H1 (cell line): ENCODE data around the gene ABI3BP. TPM values are rescaled to one million over a fixed set of nuclear protein-coding genes. Genes with fewer than 3 reads are reported as not detected.

ENCODE experiments used
- CTCF ChIA-PET: fragments of 300-600 bp; sonication (Branson Sonifier 250); formaldehyde crosslinking; loops from one replicate; lab custom pipeline; 2021; ENCODE audit not compliant: partially characterized antibody; lab: Charles Lee
- POLR2A ChIA-PET: fragments of 300-600 bp; sonication (Branson Sonifier 250); formaldehyde crosslinking; loops from one replicate; lab custom pipeline; 2021; ENCODE audit warnings: inconsistent platforms; ENCODE audit not compliant: partially characterized antibody; lab: Charles Lee
- DNase-seq, 2 experiments: peaks; one replicate each; pipeline versions ENCODE4 v3.0.0 to v3.0.0-alpha.2; 2010 to 2022; ENCODE audit warnings: low spot score in 2 of 2, low read depth in 1 of 2, mixed read lengths in 1 of 2
- FAIRE-seq: peaks from 2 replicates; lab custom pipeline; 2011; peaks lifted over from hg19 to GRCh38; lab: Jason Lieb, UNC
- H2AFZ ChIP-seq: 2 replicates; pipeline ENCODE4 v1.8.1; 2012; ENCODE audit warnings: low read length, inconsistent platforms
- H2AK5ac ChIP-seq: 2 replicates; pipeline ENCODE4 v1.6.1; 2013; ENCODE audit warnings: low read depth, low read length
- H2BK120ac ChIP-seq: replicated peaks from 2 replicates; pipeline ENCODE3; 2013; ENCODE audit warnings: low read depth, low read length, inconsistent platforms
- H2BK12ac ChIP-seq: 2 replicates; pipeline ENCODE4 v1.6.1; 2013; ENCODE audit warnings: low read depth, low read length
- H2BK15ac ChIP-seq: 2 replicates; pipeline ENCODE4 v1.6.1; 2013; ENCODE audit warnings: low read length
- H2BK20ac ChIP-seq: 2 replicates; pipeline ENCODE4 v1.6.1; 2013; ENCODE audit warnings: low read length
- H2BK5ac ChIP-seq: 2 replicates; pipeline ENCODE4 v1.6.1; 2013; ENCODE audit warnings: low read depth, low read length
- H3K14ac ChIP-seq: 2 replicates; pipeline ENCODE4 v1.6.1; 2013; ENCODE audit warnings: inconsistent platforms; ENCODE audit not compliant: insufficient read length
- H3K18ac ChIP-seq: 2 replicates; pipeline ENCODE4 v1.6.1; 2013; ENCODE audit warnings: low read length; ENCODE audit errors: extremely low read depth
- H3K23ac ChIP-seq: 2 replicates; pipeline ENCODE4 v1.6.1; 2013; ENCODE audit warnings: inconsistent platforms; ENCODE audit not compliant: insufficient read length
- H3K23me2 ChIP-seq: 2 replicates; pipeline ENCODE4 v1.6.1; 2013; ENCODE audit warnings: low read depth, low read length
- H3K27ac ChIP-seq: 2 replicates; pipeline ENCODE4 v1.6.1; 2011; ENCODE audit warnings: low read depth, low read length, inconsistent platforms
- H3K27me3 ChIP-seq, 4 experiments: replicated peaks in 1 of 4; 1 replicate in 1 of 4; 2 replicates in 3 of 4; pipeline versions ENCODE4 v1.6.1 to v1.8.1; 2011 to 2013; ENCODE audit warnings: low read length in 3 of 4, mild to moderate bottlenecking in 3 of 4, inconsistent platforms in 2 of 4, mixed read lengths in 2 of 4, moderate library complexity in 1 of 4; ENCODE audit not compliant: control insufficient read depth in 3 of 4, insufficient read depth in 3 of 4; ENCODE audit errors: extremely low read depth in 1 of 4
- H3K36me3 ChIP-seq, 4 experiments: 2 replicates each; pipeline versions ENCODE4 v1.6.1 to v1.8.1; 2011 to 2013; ENCODE audit warnings: mild to moderate bottlenecking in 4 of 4, low read length in 3 of 4, moderate library complexity in 2 of 4, control low read depth in 1 of 4, inconsistent platforms in 1 of 4; ENCODE audit not compliant: insufficient read depth in 4 of 4, control insufficient read depth in 2 of 4
- H3K4ac ChIP-seq: replicated peaks from 2 replicates; pipeline ENCODE3; 2013; ENCODE audit warnings: low read length, low read depth, mixed read lengths, inconsistent platforms; ENCODE audit not compliant: insufficient read length
- H3K4me1 ChIP-seq, 4 experiments: replicated peaks in 1 of 4; 1 replicate in 1 of 4; 2 replicates in 3 of 4; pipeline versions ENCODE4 v1.6.1 to v1.8.1; 2011 to 2013; ENCODE audit warnings: low read length in 3 of 4, inconsistent platforms in 2 of 4, mixed read lengths in 1 of 4; ENCODE audit not compliant: insufficient read depth in 4 of 4, control insufficient read depth in 3 of 4
- H3K4me2 ChIP-seq, 2 experiments: 2 replicates each; pipeline versions ENCODE4 v1.6.1 to v1.8.1; 2011 to 2013; ENCODE audit warnings: low read depth in 2 of 2, low read length in 2 of 2, control low read depth in 1 of 2, inconsistent platforms in 1 of 2, mild to moderate bottlenecking in 1 of 2; ENCODE audit not compliant: insufficient read depth in 1 of 2
- H3K4me3 ChIP-seq, 4 experiments: fragments of 200-600, 300-600 bp in 1 of 4; sonication (generic), shearing (Covaris generic), sonication (Bioruptor Twin) in 1 of 4; 2 replicates each; pipeline versions ENCODE4 v1.5.1 to v1.8.1; 2011 to 2016; ENCODE audit warnings: low read length in 4 of 4, low read depth in 3 of 4, control low read depth in 2 of 4, inconsistent platforms in 2 of 4, mild to moderate bottlenecking in 2 of 4, mixed read lengths in 1 of 4, moderate library complexity in 1 of 4; ENCODE audit not compliant: insufficient read depth in 2 of 4; ENCODE audit errors: extremely low read depth in 1 of 4
- H3K56ac ChIP-seq: replicated peaks from 2 replicates; pipeline ENCODE3; 2013; ENCODE audit warnings: low read depth, mild to moderate bottlenecking, mixed read lengths, low read length, inconsistent platforms; ENCODE audit not compliant: insufficient read length
- H3K79me1 ChIP-seq: 2 replicates; pipeline ENCODE4 v1.6.1; 2013; ENCODE audit warnings: low read depth, low read length, control low read depth
- H3K79me2 ChIP-seq, 2 experiments: 2 replicates each; pipeline versions ENCODE4 v1.6.1 to v1.8.1; 2012 to 2013; ENCODE audit warnings: low read length in 2 of 2, mild to moderate bottlenecking in 2 of 2, inconsistent platforms in 1 of 2; ENCODE audit not compliant: insufficient read depth in 2 of 2, control insufficient read depth in 1 of 2
- H3K9ac ChIP-seq, 4 experiments: replicated peaks in 1 of 4; 1 replicate in 1 of 4; 2 replicates in 3 of 4; pipeline versions ENCODE4 v1.6.1 to v1.8.1; 2011 to 2013; ENCODE audit warnings: low read depth in 3 of 4, low read length in 3 of 4, control low read depth in 2 of 4, mild to moderate bottlenecking in 2 of 4, moderate library complexity in 2 of 4, inconsistent platforms in 1 of 4; ENCODE audit errors: extremely low read depth in 1 of 4
- H3K9me3 ChIP-seq, 2 experiments: 2 replicates each; pipeline versions ENCODE4 v1.6.1 to v1.8.1; 2012 to 2013; ENCODE audit warnings: mild to moderate bottlenecking in 2 of 2, moderate library complexity in 2 of 2, control low read depth in 1 of 2, inconsistent platforms in 1 of 2, low read depth in 1 of 2, low read length in 1 of 2, mixed read lengths in 1 of 2; ENCODE audit not compliant: insufficient read depth in 2 of 2
- H4K20me1 ChIP-seq, 2 experiments: replicated peaks in 1 of 2; 2 replicates each; pipeline versions ENCODE3 to v1.8.1; 2011 to 2013; ENCODE audit warnings: inconsistent platforms in 2 of 2, low read length in 2 of 2, mild to moderate bottlenecking in 1 of 2; ENCODE audit not compliant: insufficient read depth in 2 of 2, control insufficient read depth in 1 of 2
- H4K5ac ChIP-seq: 2 replicates; pipeline ENCODE4 v1.6.1; 2013; ENCODE audit warnings: low read length, low read depth, mixed read lengths, inconsistent platforms; ENCODE audit not compliant: insufficient read length
- H4K8ac ChIP-seq: 2 replicates; pipeline ENCODE4 v1.8.0; 2013; ENCODE audit warnings: mild to moderate bottlenecking, moderate library complexity, low read length, inconsistent platforms; ENCODE audit not compliant: insufficient read depth; ENCODE audit errors: extremely low read depth
- H4K91ac ChIP-seq: replicated peaks from 2 replicates; pipeline ENCODE3; 2013; ENCODE audit warnings: low read length, mixed read lengths, inconsistent platforms; ENCODE audit not compliant: insufficient read length
- BCL11A ChIP-seq, 2 experiments: IDR thresholded peaks; one replicate each; pipeline ENCODE4 v1.6.1; 2011; ENCODE audit warnings: low read depth in 2 of 2, low read length in 2 of 2, mild to moderate bottlenecking in 2 of 2
- CBX5 ChIP-seq: fragments of 300-800, 300-1000 bp; sonication (generic); IDR thresholded peaks from 2 replicates; pipeline ENCODE4 v1.7.1; 2016; ENCODE audit warnings: antibody characterized with exemption, low read length, low read depth
- CBX8 ChIP-seq: fragments of 300-800, 300-1000 bp; sonication (generic); IDR thresholded peaks from 2 replicates; pipeline ENCODE4 v1.7.1; 2016; ENCODE audit warnings: low read depth, low read length, borderline replicate concordance
- CTBP2 ChIP-seq: IDR thresholded peaks from 2 replicates; pipeline ENCODE4 v1.7.0; 2011; ENCODE audit warnings: borderline replicate concordance, mild to moderate bottlenecking, moderate library complexity, mixed read lengths, low read length; ENCODE audit not compliant: insufficient read depth, insufficient read length
- EP300 ChIP-seq, 2 experiments: IDR thresholded peaks; 1 replicate in 1 of 2; 2 replicates in 1 of 2; pipeline ENCODE4 v1.6.1; 2011 to 2012; ENCODE audit warnings: low read depth in 2 of 2, low read length in 2 of 2, mild to moderate bottlenecking in 2 of 2, borderline replicate concordance in 1 of 2, inconsistent platforms in 1 of 2, moderate library complexity in 1 of 2
- JUND ChIP-seq: IDR thresholded peaks from 2 replicates; pipeline ENCODE4 v1.6.1; 2011; ENCODE audit warnings: mild to moderate bottlenecking, improper control_type of control experiment, low read length
- NANOG ChIP-seq: IDR thresholded peaks from 2 replicates; pipeline ENCODE4 v1.6.1; 2011; ENCODE audit warnings: low read length, low read depth, mild to moderate bottlenecking, inconsistent platforms; ENCODE audit not compliant: insufficient read depth, poor library complexity, severe bottlenecking
- POLR2A ChIP-seq, 2 experiments: IDR thresholded peaks; 1 replicate in 1 of 2; 2 replicates in 1 of 2; pipeline ENCODE4 v1.6.1; 2011; ENCODE audit warnings: low read depth in 2 of 2, low read length in 2 of 2, mild to moderate bottlenecking in 2 of 2; ENCODE audit errors: control extremely low read depth in 1 of 2
- POLR2AphosphoS5 ChIP-seq: IDR thresholded peaks from 2 replicates; pipeline ENCODE4 v1.6.1; 2011; ENCODE audit warnings: low read depth, low read length
- RAD21 ChIP-seq, 2 experiments: IDR thresholded peaks in 1 of 2; conservative IDR thresholded peaks in 1 of 2; 2 replicates each; pipeline ENCODE4 v1.6.1; 2011; ENCODE audit warnings: low read depth in 2 of 2, low read length in 2 of 2, improper control_type of control experiment in 1 of 2, inconsistent platforms in 1 of 2, mild to moderate bottlenecking in 1 of 2, moderate library complexity in 1 of 2
- RFX5 ChIP-seq: IDR thresholded peaks from 2 replicates; pipeline ENCODE4 v1.6.1; 2011; ENCODE audit warnings: low read depth, low read length, improper control_type of control experiment, borderline replicate concordance
- SP2 ChIP-seq: IDR thresholded peaks from 2 replicates; pipeline ENCODE4 v1.6.1; 2012; ENCODE audit warnings: mild to moderate bottlenecking, low read length, inconsistent platforms
- SRF ChIP-seq: IDR thresholded peaks from 2 replicates; pipeline ENCODE4 v1.6.1; 2011; ENCODE audit warnings: mild to moderate bottlenecking, low read depth, low read length, moderate library complexity
- TAF7 ChIP-seq: optimal IDR thresholded peaks from 2 replicates; pipeline ENCODE3; 2011; ENCODE audit warnings: low read depth, mild to moderate bottlenecking, inconsistent platforms, low read length, moderate library complexity, borderline replicate concordance
- TEAD4 ChIP-seq: IDR thresholded peaks from 2 replicates; pipeline ENCODE4 v1.6.1; 2012; ENCODE audit warnings: low read depth, low read length, inconsistent platforms, mixed read lengths
- WGBS, 2 experiments: shearing (Covaris generic) in 1 of 2; methylation state at CpG; one replicate each; pipeline versions ENCODE4 v1.1.6 to v1.1.7; 2013 to 2015; ENCODE audit warnings: low lambda C conversion rate in 2 of 2, mixed read lengths in 2 of 2, inconsistent platforms in 1 of 2, low coverage in 1 of 2, missing lambda C conversion rate in 1 of 2; ENCODE audit not compliant: insufficient replicate concordance in 2 of 2, insufficient coverage in 1 of 2, insufficient read length in 1 of 2; ENCODE audit errors: extremely low coverage in 1 of 2, missing lambda C conversion rate in 1 of 2; 5-methylcytosine and 5-hydroxymethylcytosine counted together
- polyA plus RNA-seq, 7 experiments: library from polyadenylated mRNA; depleted of rRNA in 3 of 7; stranded (reverse) in 5 of 7; unstranded in 2 of 7; fragments of >200 nt in 5 of 7; fragments of 200-250 nt in 2 of 7; gene quantifications; 1 replicate in 5 of 7; 2 replicates in 1 of 7; 4 replicates in 1 of 7; pipeline versions ENCODE4 v1.2.1 to v1.2.3, GENCODE V29; 2011 to 2013; ENCODE audit warnings: missing spikeins in 2 of 7, mixed read lengths in 2 of 7
- total RNA-seq: library from RNA; stranded (reverse); fragmentation: NEBNext Ultra II Directional; extraction: Animal tissue kit (Norgen Biotek cat#: 25700); gene quantifications from 2 replicates; pipeline ENCODE4 v1.2.1, GENCODE V29; 2021

Gene ABI3BP
- total and polyA plus RNA-seq, 2 of the 8 experiments (the other 6 are each of a cell fraction or from before 2014, with no cell fraction given), result 0.08 to 0.32 TPM

- Histone ChIP-seq H3K4ac (no peak overlapping the region), H3K27me3 (no peaks in the 10 kb centered on the region), H2BK5ac (no peak overlapping the region), H3K27ac (no peak overlapping the region), H3K23ac (no peak overlapping the region), H4K20me1 (no peaks in the 10 kb centered on the region), H3K4me1 (no peaks in the 10 kb centered on the region), H3K9ac (no peak overlapping the region), H3K79me1 (no peaks in the 10 kb centered on the region), H3K4me2 (no peak overlapping the region), H3K36me3 (no peaks in the 10 kb centered on the region), H3K9me3 (no peaks in the 10 kb centered on the region), H2BK12ac (no peak overlapping the region), H3K56ac (no peak overlapping the region), H3K79me2 (no peaks in the 10 kb centered on the region), H2BK20ac (no peak overlapping the region), H3K18ac (no peak overlapping the region), H2BK15ac (no peak overlapping the region), H4K5ac (no peak overlapping the region), H2AFZ (no peak overlapping the region), H3K4me3 (no peak overlapping the region), H3K14ac (no peak overlapping the region), H4K8ac (no peak overlapping the region), H2BK120ac (no peak overlapping the region), H2AK5ac (no peak overlapping the region), H3K23me2 (no peaks in the 10 kb centered on the region), H4K91ac (no peak overlapping the region)
- DNase-seq, result no peak
- CTCF ChIA-PET, result interaction anchor here (0.6 kb wide), 1 partner anchor 16 kb away, joined by 3 read pairs; no protein-coding TSS in a partner anchor
- 86% methylated on average over 3 of the region's 3 CpGs; no CpG with 5 or more reads in 1 of the 2 experiments for WGBS, 2 experiments
- POLR2A ChIA-PET, result no interaction called here
- FAIRE-seq, result no peak
- TF ChIP-seq RAD21 (IDR thresholded peaks at IDR 0.05 in 1 of 2, conservative IDR thresholded peaks at IDR 0.05 in 1 of 2; ENCODE audit: low read depth in 2 of 2, low read length in 2 of 2) (no peak), CBX5 (no peak), CBX8 (no peak), TEAD4 (no peak), POLR2AphosphoS5 (no peak), SP2 (no peak), EP300 (IDR thresholded peaks at IDR 0.05; ENCODE audit: borderline replicate concordance in 1 of 2, low read depth in 2 of 2, low read length in 2 of 2) (no peak), RFX5 (no peak), BCL11A (IDR thresholded peaks at IDR 0.05; ENCODE audit: low read depth in 2 of 2, low read length in 2 of 2) (no peak), NANOG (no peak), CTBP2 (no peak), TAF7 (no peak), POLR2A (IDR thresholded peaks at IDR 0.05; ENCODE audit: control extremely low read depth in 1 of 2, low read depth in 2 of 2, low read length in 2 of 2) (no peak), SRF (no peak), JUND (no peak)
These were observed 209.6 kb downstream of the ABI3BP start for GRCh38 chr3:100783619-100784018.
